Measurements from ENCODE around the gene ACOX3. TPM values are rescaled to one million over a fixed set of nuclear protein-coding genes. Genes with fewer than 3 reads are reported as not detected.

The ACOX3 gene
- total RNA-seq, 1 donor: 26.9 TPM

DNA sequence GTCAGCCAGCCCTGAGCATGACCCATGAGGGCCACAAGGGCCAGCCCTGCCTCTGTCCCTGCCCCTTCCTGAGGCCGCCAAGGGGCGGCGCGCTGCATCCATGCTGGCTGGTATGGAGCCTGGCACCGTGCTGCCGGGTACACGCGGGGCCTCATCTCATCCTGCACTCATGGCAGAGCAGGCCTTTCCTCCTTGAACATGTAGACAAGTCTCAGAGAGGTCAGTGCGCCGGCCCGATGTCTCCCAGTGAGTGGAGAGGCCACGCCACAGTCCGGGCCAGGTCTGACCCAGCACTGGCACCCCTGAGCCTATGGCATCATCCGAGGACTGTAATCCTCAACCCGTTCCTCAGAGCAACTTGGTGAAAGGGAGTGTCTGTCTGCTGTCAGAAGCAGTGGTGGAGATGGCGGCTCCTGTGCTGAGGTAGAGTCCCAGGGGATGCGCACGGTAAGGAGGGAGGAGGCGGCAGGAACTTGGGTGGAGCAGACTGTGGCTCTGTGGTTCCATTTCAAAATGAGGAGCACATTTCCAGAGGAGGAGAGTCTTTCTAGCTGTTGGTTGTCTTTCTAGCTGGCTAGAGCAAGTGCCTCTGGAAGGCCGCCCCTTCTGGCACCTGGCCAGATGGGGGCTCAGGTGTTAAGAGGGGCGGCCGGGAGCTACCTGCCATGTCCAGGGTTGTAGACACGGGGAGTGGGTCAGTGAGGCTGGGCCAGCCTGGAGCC lies 32.8 kb upstream of the ACOX3 start:
- TF ChIP-seq, protein P1, sequence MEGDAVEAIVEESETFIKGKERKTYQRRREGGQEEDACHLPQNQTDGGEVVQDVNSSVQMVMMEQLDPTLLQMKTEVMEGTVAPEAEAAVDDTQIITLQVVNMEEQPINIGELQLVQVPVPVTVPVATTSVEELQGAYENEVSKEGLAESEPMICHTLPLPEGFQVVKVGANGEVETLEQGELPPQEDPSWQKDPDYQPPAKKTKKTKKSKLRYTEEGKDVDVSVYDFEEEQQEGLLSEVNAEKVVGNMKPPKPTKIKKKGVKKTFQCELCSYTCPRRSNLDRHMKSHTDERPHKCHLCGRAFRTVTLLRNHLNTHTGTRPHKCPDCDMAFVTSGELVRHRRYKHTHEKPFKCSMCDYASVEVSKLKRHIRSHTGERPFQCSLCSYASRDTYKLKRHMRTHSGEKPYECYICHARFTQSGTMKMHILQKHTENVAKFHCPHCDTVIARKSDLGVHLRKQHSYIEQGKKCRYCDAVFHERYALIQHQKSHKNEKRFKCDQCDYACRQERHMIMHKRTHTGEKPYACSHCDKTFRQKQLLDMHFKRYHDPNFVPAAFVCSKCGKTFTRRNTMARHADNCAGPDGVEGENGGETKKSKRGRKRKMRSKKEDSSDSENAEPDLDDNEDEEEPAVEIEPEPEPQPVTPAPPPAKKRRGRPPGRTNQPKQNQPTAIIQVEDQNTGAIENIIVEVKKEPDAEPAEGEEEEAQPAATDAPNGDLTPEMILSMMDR (IDR thresholded peaks at IDR 0.05; ENCODE audit: insufficient read depth, low read length): peak; percentile 44
- DNase-seq (ENCODE audit: low read depth): peak; percentile 46
- H3K4me3 ChIP-seq (ENCODE audit: low read depth, low read length): no peak overlapping the region

DNA sequence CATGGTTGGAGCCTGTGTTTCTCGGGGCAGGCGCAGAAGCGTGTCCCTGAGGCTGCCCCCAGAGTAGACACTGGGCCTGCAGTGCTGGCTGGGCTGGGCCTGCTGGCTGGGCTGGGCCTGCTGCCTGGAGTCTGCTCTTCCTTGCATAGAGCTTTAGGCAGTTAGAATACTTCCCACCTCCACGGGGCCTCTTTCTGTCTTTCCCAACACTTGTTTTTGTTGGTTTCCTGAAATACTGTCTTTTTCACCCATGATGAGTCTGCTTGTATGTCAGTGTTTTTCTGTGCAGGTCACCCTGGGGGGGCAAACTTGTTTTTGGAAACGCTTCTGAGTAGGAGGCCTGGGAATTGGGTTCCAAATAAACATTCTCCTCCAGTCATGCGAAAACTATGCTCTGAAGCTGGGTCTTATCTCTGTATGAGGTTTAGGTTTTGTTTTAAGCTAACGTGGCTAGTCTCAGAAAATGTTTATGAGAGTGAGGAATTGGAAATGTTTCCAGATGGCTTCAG lies 32.2 kb upstream of the ACOX3 start:
- peak; percentile 98 for DNase-seq (ENCODE audit: low read depth)
- TF ChIP-seq, protein P1 (IDR thresholded peaks at IDR 0.05; ENCODE audit: insufficient read depth, low read length): no peak
- H3K4me3 ChIP-seq (ENCODE audit: low read depth, low read length): no peak overlapping the region

DNA sequence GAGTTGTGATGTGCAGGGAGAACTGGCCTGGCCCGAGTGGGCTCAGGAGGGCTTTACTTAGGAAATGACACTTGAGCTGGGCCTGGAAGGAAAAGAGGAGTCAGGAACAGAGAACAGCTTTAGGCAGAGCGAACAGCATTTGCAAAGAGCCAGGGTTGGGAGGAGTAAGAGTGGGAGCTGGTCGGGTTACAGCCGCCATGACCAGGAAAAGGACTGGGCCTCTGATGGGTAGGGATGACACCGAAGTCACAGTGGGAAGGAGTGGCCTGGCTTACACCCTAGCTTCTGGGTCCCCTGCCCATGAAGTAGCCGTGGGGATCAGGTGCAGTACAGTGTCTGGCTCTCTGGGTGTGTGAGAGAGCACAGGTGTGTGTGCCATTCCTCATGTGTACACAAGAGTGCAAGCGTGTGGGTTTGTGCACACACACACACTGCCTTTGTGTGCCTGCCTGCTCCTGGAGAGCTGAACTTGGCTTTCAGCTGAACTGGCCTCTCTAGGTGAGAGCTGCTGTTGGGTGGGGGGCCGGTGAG lies 31.7 kb upstream of the ACOX3 start:
- no peak for DNase-seq (ENCODE audit: low read depth)
- H3K4me3 ChIP-seq (ENCODE audit: low read depth, low read length): no peak overlapping the region
- TF ChIP-seq, protein P1 (IDR thresholded peaks at IDR 0.05; ENCODE audit: insufficient read depth, low read length): no peak

DNA sequence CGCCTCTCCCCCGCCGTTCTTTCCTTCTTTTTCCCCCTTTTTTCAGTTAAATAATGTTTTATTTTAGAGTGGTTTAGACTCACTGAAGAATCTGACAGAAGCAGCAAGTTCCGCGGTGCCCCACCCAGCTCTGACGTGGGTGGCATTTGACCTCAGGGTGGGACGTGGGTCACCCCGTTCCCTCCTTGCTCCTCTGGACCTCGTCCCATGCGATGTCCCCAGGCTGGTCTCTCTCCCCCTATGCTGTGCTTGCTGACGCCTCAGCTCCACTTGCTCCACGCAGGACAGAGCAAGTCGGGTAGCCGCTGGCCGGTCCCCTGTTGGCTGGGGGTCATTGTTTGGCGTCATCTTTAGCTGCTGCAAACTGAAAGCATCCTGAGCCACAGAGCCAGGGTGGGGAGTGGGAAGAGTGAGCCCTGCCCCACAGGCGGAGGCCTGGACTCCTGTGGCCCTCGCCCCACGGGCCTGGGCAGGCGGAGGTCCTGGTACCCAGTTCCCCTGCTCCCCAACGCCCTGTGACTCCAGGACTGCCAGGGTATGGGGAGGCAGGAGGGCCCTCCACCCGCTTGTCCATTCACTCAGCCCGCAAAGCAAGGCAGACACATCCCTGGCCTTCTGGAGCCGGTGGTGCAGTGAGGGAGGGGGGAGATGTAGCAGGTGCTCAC lies 30.8 kb upstream of the ACOX3 start:
- no peak overlapping the region for H3K4me3 ChIP-seq (ENCODE audit: low read depth, low read length)
- TF ChIP-seq, protein P1 (IDR thresholded peaks at IDR 0.05; ENCODE audit: insufficient read depth, low read length): no peak
- DNase-seq (ENCODE audit: low read depth): no peak

DNA sequence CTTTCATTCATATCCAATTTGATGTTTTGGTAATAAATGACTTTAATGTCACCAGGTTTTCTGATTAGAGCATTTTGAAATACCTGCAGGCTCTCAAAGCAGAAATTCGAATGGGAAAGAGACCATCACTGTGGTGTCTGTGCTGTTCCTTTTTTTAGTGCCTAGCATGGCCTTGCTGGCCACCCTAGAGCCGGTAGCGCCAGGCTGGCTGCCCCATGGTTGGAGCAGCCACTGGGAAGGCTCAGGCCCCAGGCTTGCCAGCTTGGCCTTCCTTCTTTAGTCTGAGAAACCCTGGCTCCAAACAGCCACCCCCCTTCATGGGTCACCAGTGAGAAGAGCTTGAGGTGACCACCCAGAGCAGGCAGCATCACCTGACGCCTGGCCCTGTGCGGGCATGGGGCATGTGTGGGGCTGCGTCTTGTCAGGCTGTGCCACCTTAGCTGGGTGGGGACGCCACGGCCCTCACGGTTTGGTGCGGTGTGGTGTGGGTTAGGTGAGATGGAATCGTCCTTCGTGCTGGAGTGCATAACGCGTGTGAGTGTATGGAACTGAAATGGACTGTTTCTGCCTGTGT lies 30.0 kb upstream of the ACOX3 start:
- H3K4me3 ChIP-seq (ENCODE audit: low read depth, low read length): no peak overlapping the region
- no peak for DNase-seq (ENCODE audit: low read depth)
- TF ChIP-seq, protein P1 (IDR thresholded peaks at IDR 0.05; ENCODE audit: insufficient read depth, low read length): no peak

DNA sequence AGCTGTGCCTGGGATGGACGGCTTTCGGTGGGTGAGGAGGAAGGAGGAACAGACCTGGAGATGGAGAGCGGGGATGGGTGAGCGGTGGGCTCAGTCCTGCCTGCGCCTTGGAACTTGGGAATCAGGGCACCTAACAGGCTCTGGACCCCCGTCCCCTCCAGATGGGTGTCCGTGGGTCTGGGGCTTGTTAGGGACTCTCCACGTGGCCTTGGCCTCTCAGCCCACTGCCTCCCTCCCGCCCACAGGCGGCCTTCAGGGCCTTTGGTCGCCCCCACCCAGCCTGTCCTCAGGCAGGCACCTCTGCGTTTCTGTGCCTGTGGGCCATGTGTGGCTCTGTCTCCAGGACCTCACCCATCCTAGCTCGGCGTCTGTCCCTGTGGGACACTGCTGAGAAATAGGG lies 29.0 kb upstream of the ACOX3 start:
- TF ChIP-seq, protein P1 (IDR thresholded peaks at IDR 0.05; ENCODE audit: insufficient read depth, low read length): no peak
- H3K4me3 ChIP-seq (ENCODE audit: low read depth, low read length): no peak overlapping the region
- DNase-seq (ENCODE audit: low read depth): no peak
